Measurements from ENCODE around the gene TXK.

The TXK gene

GRCh38 chr4:48051078-48051477 is 83.0 kb downstream of the TXK start:
- no peaks in the 10 kb centered on the region for H3K36me3 ChIP-seq (ENCODE audit: insufficient read depth, low read length)
- no peaks in the 10 kb centered on the region for H3K27me3 ChIP-seq (ENCODE audit: insufficient read depth, low read length)
- no peak overlapping the region for H2AFZ ChIP-seq (ENCODE audit: low read depth, low read length)

GRCh38 chr4:48049483-48049882 is 84.6 kb downstream of the TXK start:
- Histone ChIP-seq H3K9me3 (ENCODE audit: low read length) (no peaks in the 10 kb centered on the region), H3K4me1 (ENCODE audit: insufficient read depth, low read length) (no peaks in the 10 kb centered on the region), H3K27me3 (ENCODE audit: insufficient read depth, low read length) (no peaks in the 10 kb centered on the region), H2AFZ (ENCODE audit: low read depth, low read length) (no peak overlapping the region), H3K4me3 (ENCODE audit: low read length) (no peak overlapping the region), H3K36me3 (ENCODE audit: insufficient read depth, low read length) (no peaks in the 10 kb centered on the region)

More at GRCh38 chr4:48051078-48051477, 83.0 kb downstream of the TXK start:
- Histone ChIP-seq H3K4me3 (ENCODE audit: low read length) (no peak overlapping the region), H3K9me3 (ENCODE audit: low read length) (no peaks in the 10 kb centered on the region), H3K4me1 (ENCODE audit: insufficient read depth, low read length) (no peaks in the 10 kb centered on the region)

- H2AFZ ChIP-seq (ENCODE audit: low read depth, low read length), result no peak overlapping the region
- no peaks in the 10 kb centered on the region for H3K36me3 ChIP-seq (ENCODE audit: insufficient read depth, low read length)
- H3K9me3 ChIP-seq (ENCODE audit: low read length), result no peaks in the 10 kb centered on the region
- no peak overlapping the region for H3K4me3 ChIP-seq (ENCODE audit: low read length)
- H3K4me1 ChIP-seq (ENCODE audit: insufficient read depth, low read length), result no peaks in the 10 kb centered on the region
- no peaks in the 10 kb centered on the region for H3K27me3 ChIP-seq (ENCODE audit: insufficient read depth, low read length)
These were observed 86.2 kb downstream of the TXK start for GRCh38 chr4:48047896-48048295.

GRCh38 chr4:48047421-48047844 is 86.6 kb downstream of the TXK start:
- Histone ChIP-seq H3K4me3 (ENCODE audit: low read length) (no peak overlapping the region), H3K9me3 (ENCODE audit: low read length) (no peaks in the 10 kb centered on the region), H3K36me3 (ENCODE audit: insufficient read depth, low read length) (no peaks in the 10 kb centered on the region), H3K4me1 (ENCODE audit: insufficient read depth, low read length) (no peaks in the 10 kb centered on the region), H2AFZ (ENCODE audit: low read depth, low read length) (no peak overlapping the region), H3K27me3 (ENCODE audit: insufficient read depth, low read length) (no peaks in the 10 kb centered on the region)

- Histone ChIP-seq H3K4me1 (ENCODE audit: insufficient read depth, low read length) (peaks cover 2% of the 10 kb centered on the region), H3K4me3 (ENCODE audit: low read length) (no peak overlapping the region)
These were observed 88.0 kb downstream of the TXK start for GRCh38 chr4:48046059-48046458.

GRCh38 chr4:48044298-48044697 is 89.8 kb downstream of the TXK start:
- H2AFZ ChIP-seq (ENCODE audit: low read depth, low read length), result no peak overlapping the region
- no peaks in the 10 kb centered on the region for H3K27me3 ChIP-seq (ENCODE audit: insufficient read depth, low read length)
- peaks cover 2% of the 10 kb centered on the region for H3K4me1 ChIP-seq (ENCODE audit: insufficient read depth, low read length)
- no peaks in the 10 kb centered on the region for H3K9me3 ChIP-seq (ENCODE audit: low read length)
- H3K36me3 ChIP-seq (ENCODE audit: insufficient read depth, low read length), result no peaks in the 10 kb centered on the region
- no peak overlapping the region for H3K4me3 ChIP-seq (ENCODE audit: low read length)

More at GRCh38 chr4:48046059-48046458, 88.0 kb downstream of the TXK start:
- Histone ChIP-seq H3K27me3 (ENCODE audit: insufficient read depth, low read length) (no peaks in the 10 kb centered on the region), H3K9me3 (ENCODE audit: low read length) (no peaks in the 10 kb centered on the region), H2AFZ (ENCODE audit: low read depth, low read length) (no peak overlapping the region), H3K36me3 (ENCODE audit: insufficient read depth, low read length) (no peaks in the 10 kb centered on the region)

GRCh38 chr4:48043504-48043903 is 90.5 kb downstream of the TXK start:
- Histone ChIP-seq H3K36me3 (ENCODE audit: insufficient read depth, low read length) (no peaks in the 10 kb centered on the region), H3K27me3 (ENCODE audit: insufficient read depth, low read length) (no peaks in the 10 kb centered on the region), H3K4me3 (ENCODE audit: low read length) (no peak overlapping the region), H2AFZ (ENCODE audit: low read depth, low read length) (no peak overlapping the region), H3K4me1 (ENCODE audit: insufficient read depth, low read length) (peaks cover 2% of the 10 kb centered on the region), H3K9me3 (ENCODE audit: low read length) (no peaks in the 10 kb centered on the region)

- peaks cover 2% of the 10 kb centered on the region for H3K4me1 ChIP-seq (ENCODE audit: insufficient read depth, low read length)
- no peaks in the 10 kb centered on the region for H3K9me3 ChIP-seq (ENCODE audit: low read length)
- no peaks in the 10 kb centered on the region for H3K36me3 ChIP-seq (ENCODE audit: insufficient read depth, low read length)
- peak overlapping the region; percentile 78 for H2AFZ ChIP-seq (ENCODE audit: low read depth, low read length)
- no peaks in the 10 kb centered on the region for H3K27me3 ChIP-seq (ENCODE audit: insufficient read depth, low read length)
- no peak overlapping the region for H3K4me3 ChIP-seq (ENCODE audit: low read length)
These were observed 91.0 kb downstream of the TXK start for GRCh38 chr4:48042979-48043461.

GRCh38 chr4:48041535-48042137 is 92.4 kb downstream of the TXK start:
- no peaks in the 10 kb centered on the region for H3K36me3 ChIP-seq (ENCODE audit: insufficient read depth, low read length)
- no peak overlapping the region for H2AFZ ChIP-seq (ENCODE audit: low read depth, low read length)
- H3K9me3 ChIP-seq (ENCODE audit: low read length), result no peaks in the 10 kb centered on the region
- H3K4me1 ChIP-seq (ENCODE audit: insufficient read depth, low read length), result peaks cover 2% of the 10 kb centered on the region
- no peaks in the 10 kb centered on the region for H3K27me3 ChIP-seq (ENCODE audit: insufficient read depth, low read length)
- no peak overlapping the region for H3K4me3 ChIP-seq (ENCODE audit: low read length)

GRCh38 chr4:48039561-48039960 is 94.5 kb downstream of the TXK start:
- Histone ChIP-seq H3K4me1 (ENCODE audit: insufficient read depth, low read length) (peaks cover 2% of the 10 kb centered on the region), H3K4me3 (ENCODE audit: low read length) (no peak overlapping the region), H3K27me3 (ENCODE audit: insufficient read depth, low read length) (no peaks in the 10 kb centered on the region), H3K36me3 (ENCODE audit: insufficient read depth, low read length) (no peaks in the 10 kb centered on the region), H3K9me3 (ENCODE audit: low read length) (no peaks in the 10 kb centered on the region), H2AFZ (ENCODE audit: low read depth, low read length) (no peak overlapping the region)

- Histone ChIP-seq H3K27me3 (ENCODE audit: insufficient read depth, low read length) (no peaks in the 10 kb centered on the region), H3K9me3 (ENCODE audit: low read length) (no peaks in the 10 kb centered on the region), H2AFZ (ENCODE audit: low read depth, low read length) (no peak overlapping the region), H3K4me3 (ENCODE audit: low read length) (no peak overlapping the region), H3K4me1 (ENCODE audit: insufficient read depth, low read length) (peaks cover 2% of the 10 kb centered on the region), H3K36me3 (ENCODE audit: insufficient read depth, low read length) (no peaks in the 10 kb centered on the region)
These were observed 95.4 kb downstream of the TXK start for GRCh38 chr4:48038666-48039065.

GRCh38 chr4:48037117-48037462 is 97.0 kb downstream of the TXK start:
- Histone ChIP-seq H2AFZ (ENCODE audit: low read depth, low read length) (no peak overlapping the region), H3K4me3 (ENCODE audit: low read length) (no peak overlapping the region), H3K27me3 (ENCODE audit: insufficient read depth, low read length) (no peaks in the 10 kb centered on the region), H3K4me1 (ENCODE audit: insufficient read depth, low read length) (no peaks in the 10 kb centered on the region), H3K36me3 (ENCODE audit: insufficient read depth, low read length) (no peaks in the 10 kb centered on the region), H3K9me3 (ENCODE audit: low read length) (no peaks in the 10 kb centered on the region)

- no peaks in the 10 kb centered on the region for H3K27me3 ChIP-seq (ENCODE audit: insufficient read depth, low read length)
- no peak overlapping the region for H2AFZ ChIP-seq (ENCODE audit: low read depth, low read length)
- H3K9me3 ChIP-seq (ENCODE audit: low read length), result no peaks in the 10 kb centered on the region
- H3K4me3 ChIP-seq (ENCODE audit: low read length), result no peak overlapping the region
- no peaks in the 10 kb centered on the region for H3K4me1 ChIP-seq (ENCODE audit: insufficient read depth, low read length)
- H3K36me3 ChIP-seq (ENCODE audit: insufficient read depth, low read length), result no peaks in the 10 kb centered on the region
These were observed 98.1 kb downstream of the TXK start for GRCh38 chr4:48035952-48036351.

- Histone ChIP-seq H3K9me3 (ENCODE audit: low read length) (no peaks in the 10 kb centered on the region), H3K27me3 (ENCODE audit: insufficient read depth, low read length) (no peaks in the 10 kb centered on the region), H2AFZ (ENCODE audit: low read depth, low read length) (no peak overlapping the region), H3K4me3 (ENCODE audit: low read length) (no peak overlapping the region), H3K4me1 (ENCODE audit: insufficient read depth, low read length) (no peaks in the 10 kb centered on the region), H3K36me3 (ENCODE audit: insufficient read depth, low read length) (no peaks in the 10 kb centered on the region)
These were observed 100.1 kb downstream of the TXK start for GRCh38 chr4:48033825-48034413.
